Erythroblast (primary cell): Measurements from ENCODE around the gene TCF4.

ENCODE experiments used
- DNase-seq, 2 experiments: peaks; one replicate each; lab custom pipeline; 2025; lab: John Stamatoyannopoulos, UW
- GATA1 ChIP-seq: IDR thresholded peaks from 2 replicates; pipeline ENCODE4 v1.6.1; 2011; ENCODE audit warnings: low read depth, mild to moderate bottlenecking, control low read depth, low read length, moderate library complexity
- POLR2A ChIP-seq: IDR thresholded peaks from 2 replicates; pipeline ENCODE4 v1.6.1; 2011; ENCODE audit warnings: mild to moderate bottlenecking, low read length

Gene TCF4

GRCh38 chr18:55433140-55433539 is 154.9 kb downstream of the TCF4 start:
- peak; percentile 56 to 87 for DNase-seq
- TF ChIP-seq GATA1 (no peak), POLR2A (no peak)

DNA sequence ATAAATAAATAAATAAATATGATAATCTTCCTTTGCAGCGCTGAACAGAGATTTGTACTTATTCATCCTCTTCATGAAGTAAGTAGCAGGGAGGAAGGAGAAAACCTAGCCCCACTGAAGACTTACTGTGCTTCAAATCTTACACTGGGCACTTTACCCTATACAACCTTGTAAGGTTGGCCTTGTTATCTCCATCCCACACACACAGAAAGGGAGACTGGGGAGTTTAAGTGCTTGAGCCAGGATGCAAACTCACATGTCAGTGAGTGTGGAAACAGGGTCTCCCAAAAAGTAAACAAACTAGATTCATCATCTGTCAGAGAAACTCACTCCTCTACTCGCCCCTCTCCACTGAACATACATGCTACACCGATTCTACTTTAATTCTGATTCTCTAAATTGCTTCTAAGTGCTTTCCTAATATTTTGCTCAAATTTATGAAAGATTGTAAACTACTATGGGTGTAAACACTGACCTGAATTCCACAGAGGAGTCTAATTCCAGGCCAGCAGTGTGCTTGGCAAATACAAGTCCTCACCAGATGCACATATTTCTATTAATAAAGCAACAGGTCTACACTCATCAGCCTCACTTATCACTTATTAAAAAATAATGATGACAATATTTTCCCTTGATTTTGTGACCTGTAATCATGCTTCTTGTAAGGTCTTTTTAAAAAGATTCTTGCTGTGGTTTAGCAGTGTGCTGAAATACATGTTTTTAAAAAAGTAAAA is 155.5 kb downstream of the TCF4 start:
- peak; percentile 48 to 85 for DNase-seq
- no peak for TF ChIP-seq POLR2A
- TF ChIP-seq GATA1: no peak

DNA sequence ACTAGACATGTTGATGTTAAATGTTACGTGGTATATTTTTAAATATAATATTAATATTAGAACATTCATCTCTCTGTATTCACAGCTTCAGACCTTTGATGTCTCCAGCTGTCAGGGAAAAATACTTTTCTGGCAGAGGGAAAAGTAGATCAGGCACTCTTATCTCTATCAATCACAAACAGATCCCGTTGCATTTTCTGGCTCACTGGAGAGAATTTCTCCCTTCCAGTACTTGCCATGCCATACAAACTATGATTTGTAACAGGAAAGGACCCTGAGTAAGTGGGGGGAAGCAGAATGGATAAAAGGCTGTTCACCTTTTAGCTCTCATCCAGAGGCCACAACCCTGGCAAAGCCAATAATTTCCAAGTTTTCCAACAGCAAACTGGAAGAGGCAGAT is 158.0 kb downstream of the TCF4 start:
- no peak for DNase-seq
- TF ChIP-seq GATA1 (no peak), POLR2A (no peak)

- TF ChIP-seq GATA1 (no peak), POLR2A (no peak)
These were observed 160.0 kb downstream of the TCF4 start for GRCh38 chr18:55427951-55428350.

DNA sequence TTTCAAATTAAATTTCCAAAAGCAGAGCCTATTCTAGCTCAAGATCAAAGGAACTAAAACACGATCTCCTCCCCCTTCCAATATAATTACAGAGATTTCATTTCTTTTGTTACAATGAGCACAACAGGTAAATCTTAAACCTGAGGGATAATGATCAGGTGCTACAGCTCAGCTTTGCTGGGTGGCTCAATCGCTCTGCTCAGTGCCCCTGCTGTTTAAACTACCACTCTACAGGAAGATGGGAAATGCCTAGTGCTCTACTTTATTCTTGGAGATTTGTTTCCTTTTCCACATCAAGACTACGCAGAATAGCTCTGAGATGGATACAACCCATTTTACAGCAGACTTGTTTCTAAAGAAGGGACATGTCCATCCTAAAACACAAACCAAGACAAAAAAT is 162.3 kb downstream of the TCF4 start:
- TF ChIP-seq GATA1 (no peak), POLR2A (no peak)

More at GRCh38 chr18:55427951-55428350, 160.0 kb downstream of the TCF4 start:
- no peak for DNase-seq

GRCh38 chr18:55422456-55423180 is 165.4 kb downstream of the TCF4 start:
- no peak for DNase-seq
- TF ChIP-seq GATA1 (no peak), POLR2A (no peak)

More for the DNA sequence above, 162.3 kb downstream of the TCF4 start:
- DNase-seq: no peak

DNA sequence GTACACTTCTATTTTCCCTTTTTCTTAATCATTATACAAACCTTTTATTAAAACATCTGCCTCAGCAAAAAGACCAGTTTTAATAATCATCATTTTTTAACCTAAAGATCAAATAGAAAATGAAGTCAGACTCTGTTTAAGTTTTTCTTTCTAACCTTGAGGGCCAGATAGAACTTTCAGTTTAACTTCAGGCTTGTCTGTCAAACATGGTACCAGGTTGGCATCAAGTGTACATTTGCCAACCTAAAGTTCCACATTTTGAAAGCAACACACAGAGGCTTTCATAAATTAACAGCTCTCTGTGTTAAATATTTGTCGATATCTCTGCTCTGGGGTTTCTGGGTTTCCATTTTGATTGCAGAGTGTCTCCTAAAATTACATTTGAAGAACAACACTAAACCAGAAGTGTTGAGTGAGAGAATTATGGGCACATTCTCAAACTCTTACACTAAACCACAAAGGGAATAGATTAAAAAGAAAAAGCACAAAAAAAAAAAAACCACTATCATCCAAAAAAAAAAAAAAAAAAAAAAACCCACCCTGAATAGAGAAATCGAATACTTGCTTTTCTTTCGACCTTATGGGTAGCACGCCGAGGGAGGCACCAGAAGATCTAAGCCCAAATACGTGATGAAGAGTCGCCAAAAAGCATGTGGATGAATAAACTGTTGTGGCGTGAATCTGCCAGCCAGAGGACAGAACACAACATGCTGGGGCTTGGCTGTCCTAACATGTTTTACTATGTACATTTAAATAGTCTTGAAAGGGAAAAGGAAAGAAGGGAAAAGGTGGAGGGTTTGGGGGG is 166.2 kb downstream of the TCF4 start:
- TF ChIP-seq POLR2A: no peak
- DNase-seq: no peak

DNA sequence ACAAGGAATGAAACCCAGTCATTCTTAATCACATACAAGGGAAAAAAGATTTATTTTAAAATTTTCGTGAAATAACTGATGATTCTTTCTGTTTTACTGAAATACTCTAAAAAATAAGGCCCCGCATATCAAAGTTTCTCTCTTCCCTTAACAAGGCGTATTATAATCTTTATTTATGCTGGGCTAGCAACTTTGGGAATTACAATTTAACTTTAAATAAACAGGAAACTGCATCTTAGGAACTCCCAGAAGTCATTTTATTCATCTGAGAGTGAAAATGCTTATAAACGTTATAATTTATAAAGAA is 166.7 kb downstream of the TCF4 start:
- TF ChIP-seq GATA1 (no peak), POLR2A (no peak)
- DNase-seq: no peak

DNA sequence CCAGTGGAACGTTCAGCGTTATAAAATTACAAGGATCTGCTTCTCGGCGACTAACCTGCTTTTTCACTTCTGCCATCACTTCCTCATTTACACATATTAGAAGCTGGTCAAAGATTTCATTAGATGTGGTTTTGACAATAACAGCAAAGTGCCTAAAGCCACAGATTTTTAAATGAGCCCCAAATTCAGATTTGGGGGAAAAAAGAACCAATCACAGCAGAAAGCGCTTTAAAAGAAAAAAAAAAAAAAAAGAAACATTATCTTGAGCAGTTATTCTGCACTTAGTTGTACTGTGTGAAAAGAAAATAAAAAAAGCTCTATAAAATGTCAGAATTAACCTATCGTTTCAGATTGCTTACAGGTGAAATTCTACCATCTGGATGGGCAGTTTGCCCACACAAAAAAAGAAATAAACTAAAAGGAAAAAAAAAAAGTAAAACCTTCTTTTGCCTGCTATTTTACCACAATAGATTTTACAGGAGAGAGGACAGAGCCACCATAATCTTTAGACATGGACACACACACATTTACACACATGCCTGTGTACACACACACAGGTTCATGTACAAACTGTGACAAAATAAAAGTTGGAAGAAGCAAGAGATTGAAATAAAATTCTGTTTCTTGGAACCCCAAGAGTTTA is 167.2 kb downstream of the TCF4 start:
- no peak for DNase-seq
- TF ChIP-seq POLR2A (no peak), GATA1 (no peak)

DNA sequence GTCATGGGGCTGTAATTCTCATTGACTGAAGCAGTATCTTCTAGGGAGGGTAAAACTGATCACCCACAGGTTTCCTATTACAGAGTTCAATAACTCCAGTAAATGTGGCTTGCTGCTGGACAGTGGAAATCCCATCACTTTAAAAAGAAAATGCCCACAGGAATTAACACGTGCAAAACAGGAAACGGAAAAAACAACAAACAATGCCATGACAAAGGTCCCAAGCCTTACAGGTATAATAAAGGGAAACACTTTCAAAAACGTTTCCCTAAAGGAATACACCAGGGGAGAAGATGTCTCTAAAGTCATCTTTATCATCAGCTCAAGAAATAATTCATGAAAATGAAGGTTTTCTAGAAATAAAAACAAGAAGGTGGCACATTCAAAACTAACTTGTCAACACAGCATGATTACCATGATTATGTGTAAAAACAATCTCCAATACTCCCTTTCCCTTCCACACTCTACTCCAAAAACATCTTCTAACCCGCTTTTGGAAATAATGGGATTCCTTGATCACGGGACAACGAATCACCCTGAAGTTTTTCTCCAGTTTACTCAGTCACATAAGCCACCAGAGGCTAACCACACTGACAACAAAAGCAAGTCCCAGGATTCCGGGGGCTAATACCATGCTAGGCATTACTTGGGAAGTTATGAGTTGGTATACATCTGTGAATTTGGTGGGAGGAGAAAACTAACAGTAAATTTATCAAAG is 167.9 kb downstream of the TCF4 start:
- TF ChIP-seq GATA1 (no peak), POLR2A (no peak)
- DNase-seq: no peak

GRCh38 chr18:55419132-55419946 is 168.7 kb downstream of the TCF4 start:
- DNase-seq: no peak
- TF ChIP-seq POLR2A (no peak), GATA1 (no peak)

- TF ChIP-seq GATA1 (no peak), POLR2A (no peak)
- DNase-seq: no peak
These were observed 169.6 kb downstream of the TCF4 start for GRCh38 chr18:55418439-55418838.

GRCh38 chr18:55416791-55417190 is 171.2 kb downstream of the TCF4 start:
- DNase-seq: no peak
- no peak for TF ChIP-seq GATA1
- TF ChIP-seq POLR2A: no peak
